ENCODE data around the gene KLF15.

Gene KLF15

GRCh38 chr3:126369490-126369889, 12.3 kb upstream of the KLF15 start:
- H3K27ac ChIP-seq = no peak overlapping the region
- no peak for TF ChIP-seq CTCF (IDR thresholded peaks at IDR 0.05)
- no peak for TF ChIP-seq ZFX (IDR thresholded peaks at IDR 0.05; ENCODE audit: borderline replicate concordance)

- TF ChIP-seq CTCF (IDR thresholded peaks at IDR 0.05) = no peak
- no peak for TF ChIP-seq ZFX (IDR thresholded peaks at IDR 0.05; ENCODE audit: borderline replicate concordance)
- H3K27ac ChIP-seq = no peak overlapping the region
Observed at GRCh38 chr3:126367316-126367805, 10.2 kb upstream of the KLF15 start.

GRCh38 chr3:126365351-126366277, 8.4 kb upstream of the KLF15 start:
- TF ChIP-seq ZFX (IDR thresholded peaks at IDR 0.05; ENCODE audit: borderline replicate concordance) = no peak
- TF ChIP-seq CTCF (IDR thresholded peaks at IDR 0.05) = no peak
- H3K27ac ChIP-seq = no peak overlapping the region

- H3K27ac ChIP-seq = no peak overlapping the region
- TF ChIP-seq ZFX (IDR thresholded peaks at IDR 0.05; ENCODE audit: borderline replicate concordance) (no peak), CTCF (IDR thresholded peaks at IDR 0.05) (no peak)
Observed at GRCh38 chr3:126364731-126365301, 7.6 kb upstream of the KLF15 start.

GRCh38 chr3:126364130-126364695, 7.0 kb upstream of the KLF15 start:
- TF ChIP-seq CTCF (IDR thresholded peaks at IDR 0.05) (no peak), ZFX (IDR thresholded peaks at IDR 0.05; ENCODE audit: borderline replicate concordance) (no peak)
- H3K27ac ChIP-seq = no peak overlapping the region

GRCh38 chr3:126361211-126361610, 4.0 kb upstream of the KLF15 start:
- H3K27ac ChIP-seq = no peak overlapping the region
- no peak for TF ChIP-seq ZFX (IDR thresholded peaks at IDR 0.05; ENCODE audit: borderline replicate concordance)
- TF ChIP-seq CTCF (IDR thresholded peaks at IDR 0.05) = no peak

- no peak overlapping the region for H3K27ac ChIP-seq
- TF ChIP-seq CTCF (IDR thresholded peaks at IDR 0.05) (no peak), ZFX (IDR thresholded peaks at IDR 0.05; ENCODE audit: borderline replicate concordance) (no peak)
Observed at GRCh38 chr3:126360714-126361060, 3.5 kb upstream of the KLF15 start.

Measured in 22Rv1 (cell line).